Liver (tissue), 9 donors: Measurements from ENCODE around the gene MINK1. TPM values are rescaled to one million over a fixed set of nuclear protein-coding genes. Genes with fewer than 3 reads are reported as not detected.

Experiments
- DNase-seq: peaks from one replicate; pipeline ENCODE4 v3.0.0-alpha.2; 2017; ENCODE audit warnings: low spot score
- H3K27ac ChIP-seq, 2 donors: one replicate each; pipeline ENCODE4 v1.7.0; 2013; ENCODE audit warnings: inconsistent platforms in 2 of 2, low read length in 2 of 2, control low read depth in 1 of 2, low read depth in 1 of 2, mild to moderate bottlenecking in 1 of 2
- H3K27me3 ChIP-seq, 4 donors: one replicate each; pipeline versions ENCODE4 v1.6.1 to v1.7.0; 2013; ENCODE audit warnings: low read length in 3 of 4, inconsistent platforms in 1 of 4, mild to moderate bottlenecking in 1 of 4, moderate library complexity in 1 of 4; ENCODE audit not compliant: control insufficient read depth in 4 of 4, insufficient read depth in 4 of 4
- H3K36me3 ChIP-seq, 4 donors: one replicate each; pipeline versions ENCODE4 v1.6.1 to v1.7.0; 2013; ENCODE audit warnings: low read length in 3 of 4, mild to moderate bottlenecking in 3 of 4, low read depth in 1 of 4, moderate library complexity in 1 of 4; ENCODE audit not compliant: control insufficient read depth in 4 of 4, insufficient read depth in 3 of 4
- H3K4me1 ChIP-seq, 4 donors: one replicate each; pipeline versions ENCODE4 v1.6.1 to v1.7.0; 2013; ENCODE audit warnings: low read length in 3 of 4, mild to moderate bottlenecking in 3 of 4, moderate library complexity in 1 of 4; ENCODE audit not compliant: control insufficient read depth in 4 of 4, insufficient read depth in 4 of 4
- H3K4me3 ChIP-seq, 3 donors: one replicate each; pipeline versions ENCODE4 v1.6.1 to v1.7.0; 2013; ENCODE audit warnings: low read length in 3 of 3, control low read depth in 1 of 3, low read depth in 1 of 3, mild to moderate bottlenecking in 1 of 3
- H3K9ac ChIP-seq, 2 donors: one replicate each; pipeline ENCODE4 v1.7.0; 2013; ENCODE audit warnings: low read length in 2 of 2, mild to moderate bottlenecking in 2 of 2, moderate library complexity in 2 of 2, control low read depth in 1 of 2, low read depth in 1 of 2
- H3K9me3 ChIP-seq, 4 donors: one replicate each; pipeline versions ENCODE4 v1.6.1 to v1.7.0; 2013; ENCODE audit warnings: low read length in 3 of 4; ENCODE audit not compliant: control insufficient read depth in 4 of 4
- EGR1 ChIP-seq, 2 donors: IDR thresholded peaks; 2 replicates each; pipeline ENCODE4 v1.6.1; 2016 to 2018; ENCODE audit warnings: antibody characterized with exemption in 2 of 2, low read depth in 2 of 2
- FOXA1 ChIP-seq: IDR thresholded peaks from 2 replicates; pipeline ENCODE4 v1.6.1; 2016; ENCODE audit warnings: antibody characterized with exemption
- FOXA2 ChIP-seq: IDR thresholded peaks from 2 replicates; pipeline ENCODE4 v1.6.1; 2016; ENCODE audit warnings: antibody characterized with exemption
- GABPA ChIP-seq, 2 donors: IDR thresholded peaks in 1 of 2; conservative IDR thresholded peaks in 1 of 2; 2 replicates each; pipeline ENCODE4 v1.6.1; 2016; ENCODE audit warnings: antibody characterized with exemption in 2 of 2, mild to moderate bottlenecking in 1 of 2, moderate library complexity in 1 of 2
- HNF4A ChIP-seq, 2 donors: conservative IDR thresholded peaks; 2 replicates each; pipeline ENCODE4 v1.6.1; 2016; ENCODE audit warnings: antibody characterized with exemption in 2 of 2, mild to moderate bottlenecking in 2 of 2
- HNF4G ChIP-seq: IDR thresholded peaks from 2 replicates; pipeline ENCODE4 v1.6.1; 2016; ENCODE audit warnings: antibody characterized with exemption
- JUND ChIP-seq, 2 donors: IDR thresholded peaks; 2 replicates each; pipeline ENCODE4 v1.6.1; 2016; ENCODE audit warnings: antibody characterized with exemption in 2 of 2
- NR2F2 ChIP-seq: IDR thresholded peaks from 2 replicates; pipeline ENCODE4 v1.6.1; 2016; ENCODE audit warnings: antibody characterized with exemption
- RAD21 ChIP-seq, 2 donors: IDR thresholded peaks; 2 replicates each; pipeline ENCODE4 v1.6.1; 2016; ENCODE audit warnings: antibody characterized with exemption in 2 of 2, mild to moderate bottlenecking in 2 of 2
- RXRA ChIP-seq, 2 donors: IDR thresholded peaks; 2 replicates each; pipeline ENCODE4 v1.6.1; 2017 to 2018; ENCODE audit warnings: antibody characterized with exemption in 2 of 2, mild to moderate bottlenecking in 1 of 2
- SP1 ChIP-seq: IDR thresholded peaks from 2 replicates; pipeline ENCODE4 v1.6.1; 2018; ENCODE audit warnings: antibody characterized with exemption, mild to moderate bottlenecking
- TAF1 ChIP-seq: conservative IDR thresholded peaks from 2 replicates; pipeline ENCODE4 v1.6.1; 2016; ENCODE audit warnings: antibody characterized with exemption, mild to moderate bottlenecking
- YY1 ChIP-seq: IDR thresholded peaks from 2 replicates; pipeline ENCODE4 v1.6.1; 2016; ENCODE audit warnings: antibody characterized with exemption, mild to moderate bottlenecking
- WGBS: extraction: QIAGEN DNeasy Blood & Tissue Kit; methylation state at CpG from one replicate; pipeline ENCODE4 v1.1.7; 2013; 5-methylcytosine and 5-hydroxymethylcytosine counted together
- polyA plus RNA-seq, 2 donors: library from polyadenylated mRNA; stranded (reverse) in 1 of 2; unstranded in 1 of 2; fragments of 200-250 nt in 1 of 2; fragments of >200 nt in 1 of 2; fragmentation: Nextera tagmentation in 1 of 2; extraction: Ambion mirVana in 1 of 2; gene quantifications; one replicate each; pipeline versions ENCODE4 v1.2.1 to v1.2.3, GENCODE V29; 2013 to 2015
- total RNA-seq, 2 donors: library from RNA; depleted of rRNA; stranded (reverse); fragments of >200 nt; gene quantifications; one replicate each; pipeline ENCODE4 v1.2.3, GENCODE V29; 2014
- TF ChIP-seq, protein P1 (sequence below): fragments of 150-350 bp; IDR thresholded peaks from 2 replicates; pipeline ENCODE4 v1.5.1; 2017; ENCODE audit warnings: improper control_type of control experiment, low read depth, low read length; ENCODE audit not compliant: missing input control
- TF ChIP-seq, protein P2 (sequence below): IDR thresholded peaks from 2 replicates; pipeline ENCODE4 v1.6.1; 2016; ENCODE audit warnings: antibody characterized with exemption
- TF ChIP-seq, protein P3 (sequence below): IDR thresholded peaks from 2 replicates; pipeline ENCODE4 v1.6.1; 2016; ENCODE audit warnings: antibody characterized with exemption
- TF ChIP-seq, protein P4 (sequence below): IDR thresholded peaks from 2 replicates; pipeline ENCODE4 v1.6.1; 2016; ENCODE audit warnings: antibody characterized with exemption, mild to moderate bottlenecking
- donor health status: healthy.
- donor health status: healthy.
- donor health status: healthy.
- donor health status: healthy.
- donor health status: healthy.

The MINK1 gene
- total and polyA plus RNA-seq, 4 donors = 6.9 to 30.6 (median 21.1) TPM

DNA sequence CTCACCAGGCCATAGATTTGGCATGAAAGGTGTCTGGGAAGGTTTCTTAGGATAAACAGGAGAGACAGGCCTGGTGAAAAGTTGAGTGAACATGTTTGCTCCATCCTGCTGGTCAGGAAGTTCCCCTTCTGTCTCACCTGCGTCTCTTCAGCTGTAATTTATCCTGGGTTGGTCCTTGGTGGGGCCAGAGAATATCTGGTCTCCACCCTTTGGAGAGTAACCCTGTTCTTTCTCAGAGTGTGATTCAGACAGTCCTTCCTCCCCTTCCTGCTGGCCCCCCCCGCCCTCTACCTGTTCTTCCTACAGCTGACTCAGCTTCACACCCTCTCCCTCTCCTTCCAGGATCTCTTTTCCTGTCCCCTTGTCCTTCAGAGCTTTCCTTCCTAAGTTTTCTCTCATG is 17.1 kb downstream of the MINK1 start:
- DNase-seq = no peak
- H3K4me3 ChIP-seq = no peak overlapping the region
- WGBS = 82% methylated on average over 2 of the region's 2 CpGs
- no peak overlapping the region for H3K27ac ChIP-seq
- H3K9ac ChIP-seq = no peak overlapping the region
- H3K36me3 ChIP-seq = peaks cover 0 to 2% (median 0%) of the 10 kb centered on the region in 4 donors
- no peaks in the 10 kb centered on the region for H3K27me3 ChIP-seq
- no peaks in the 10 kb centered on the region for H3K9me3 ChIP-seq
- TF ChIP-seq HNF4A (conservative IDR thresholded peaks at IDR 0.05) = no peak
- TF ChIP-seq FOXA1 = no peak
- TF ChIP-seq FOXA2 = no peak
- no peak for TF ChIP-seq RAD21 (IDR thresholded peaks at IDR 0.05)
- no peak for TF ChIP-seq HNF4G
- no peak for TF ChIP-seq RXRA (IDR thresholded peaks at IDR 0.05)
- TF ChIP-seq, protein P1, sequence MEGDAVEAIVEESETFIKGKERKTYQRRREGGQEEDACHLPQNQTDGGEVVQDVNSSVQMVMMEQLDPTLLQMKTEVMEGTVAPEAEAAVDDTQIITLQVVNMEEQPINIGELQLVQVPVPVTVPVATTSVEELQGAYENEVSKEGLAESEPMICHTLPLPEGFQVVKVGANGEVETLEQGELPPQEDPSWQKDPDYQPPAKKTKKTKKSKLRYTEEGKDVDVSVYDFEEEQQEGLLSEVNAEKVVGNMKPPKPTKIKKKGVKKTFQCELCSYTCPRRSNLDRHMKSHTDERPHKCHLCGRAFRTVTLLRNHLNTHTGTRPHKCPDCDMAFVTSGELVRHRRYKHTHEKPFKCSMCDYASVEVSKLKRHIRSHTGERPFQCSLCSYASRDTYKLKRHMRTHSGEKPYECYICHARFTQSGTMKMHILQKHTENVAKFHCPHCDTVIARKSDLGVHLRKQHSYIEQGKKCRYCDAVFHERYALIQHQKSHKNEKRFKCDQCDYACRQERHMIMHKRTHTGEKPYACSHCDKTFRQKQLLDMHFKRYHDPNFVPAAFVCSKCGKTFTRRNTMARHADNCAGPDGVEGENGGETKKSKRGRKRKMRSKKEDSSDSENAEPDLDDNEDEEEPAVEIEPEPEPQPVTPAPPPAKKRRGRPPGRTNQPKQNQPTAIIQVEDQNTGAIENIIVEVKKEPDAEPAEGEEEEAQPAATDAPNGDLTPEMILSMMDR = no peak
- TF ChIP-seq YY1 = no peak
- TF ChIP-seq SP1 = no peak
- TF ChIP-seq NR2F2 = no peak
- TF ChIP-seq, protein P2, sequence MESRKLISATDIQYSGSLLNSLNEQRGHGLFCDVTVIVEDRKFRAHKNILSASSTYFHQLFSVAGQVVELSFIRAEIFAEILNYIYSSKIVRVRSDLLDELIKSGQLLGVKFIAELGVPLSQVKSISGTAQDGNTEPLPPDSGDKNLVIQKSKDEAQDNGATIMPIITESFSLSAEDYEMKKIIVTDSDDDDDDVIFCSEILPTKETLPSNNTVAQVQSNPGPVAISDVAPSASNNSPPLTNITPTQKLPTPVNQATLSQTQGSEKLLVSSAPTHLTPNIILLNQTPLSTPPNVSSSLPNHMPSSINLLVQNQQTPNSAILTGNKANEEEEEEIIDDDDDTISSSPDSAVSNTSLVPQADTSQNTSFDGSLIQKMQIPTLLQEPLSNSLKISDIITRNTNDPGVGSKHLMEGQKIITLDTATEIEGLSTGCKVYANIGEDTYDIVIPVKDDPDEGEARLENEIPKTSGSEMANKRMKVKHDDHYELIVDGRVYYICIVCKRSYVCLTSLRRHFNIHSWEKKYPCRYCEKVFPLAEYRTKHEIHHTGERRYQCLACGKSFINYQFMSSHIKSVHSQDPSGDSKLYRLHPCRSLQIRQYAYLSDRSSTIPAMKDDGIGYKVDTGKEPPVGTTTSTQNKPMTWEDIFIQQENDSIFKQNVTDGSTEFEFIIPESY = no peak
- H3K4me1 ChIP-seq = peaks cover 0 to 1% (median 0%) of the 10 kb centered on the region in 4 donors

DNA sequence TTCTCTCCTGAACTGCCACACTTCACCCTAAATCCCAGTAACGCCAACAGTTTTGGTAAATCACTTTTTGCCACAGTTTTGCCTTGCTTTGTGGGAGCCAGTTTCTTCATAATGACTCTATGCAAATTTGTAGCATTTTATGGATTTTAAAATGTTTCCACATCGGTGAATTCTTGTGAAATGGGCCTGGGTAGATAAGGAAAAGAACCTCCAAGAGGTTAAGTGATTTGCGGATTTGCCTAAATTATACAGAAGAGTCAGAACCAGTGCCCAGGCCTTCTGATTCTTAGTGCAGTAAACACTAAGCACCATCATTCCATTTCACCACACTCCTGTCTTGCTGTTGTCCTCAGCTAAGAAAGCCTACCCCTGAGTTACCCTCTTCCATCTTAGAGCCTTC is 17.9 kb downstream of the MINK1 start:
- TF ChIP-seq YY1 = no peak
- no peak for TF ChIP-seq RXRA (IDR thresholded peaks at IDR 0.05)
- TF ChIP-seq EGR1 (IDR thresholded peaks at IDR 0.05; ENCODE audit: low read depth in 2 of 2) = no peak
- TF ChIP-seq JUND (IDR thresholded peaks at IDR 0.05) = no peak
- TF ChIP-seq, protein P2 = no peak
- no peak for TF ChIP-seq NR2F2
- no peak for TF ChIP-seq GABPA (IDR thresholded peaks at IDR 0.05 in 1 of 2, conservative IDR thresholded peaks at IDR 0.05 in 1 of 2)
- TF ChIP-seq SP1 = no peak
- no peak for TF ChIP-seq TAF1
- TF ChIP-seq, protein P1 = no peak
- TF ChIP-seq HNF4A (conservative IDR thresholded peaks at IDR 0.05) = no peak
- TF ChIP-seq, protein P3, sequence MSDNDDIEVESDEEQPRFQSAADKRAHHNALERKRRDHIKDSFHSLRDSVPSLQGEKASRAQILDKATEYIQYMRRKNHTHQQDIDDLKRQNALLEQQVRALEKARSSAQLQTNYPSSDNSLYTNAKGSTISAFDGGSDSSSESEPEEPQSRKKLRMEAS = no peak
- no peak for TF ChIP-seq FOXA2
- TF ChIP-seq, protein P4, sequence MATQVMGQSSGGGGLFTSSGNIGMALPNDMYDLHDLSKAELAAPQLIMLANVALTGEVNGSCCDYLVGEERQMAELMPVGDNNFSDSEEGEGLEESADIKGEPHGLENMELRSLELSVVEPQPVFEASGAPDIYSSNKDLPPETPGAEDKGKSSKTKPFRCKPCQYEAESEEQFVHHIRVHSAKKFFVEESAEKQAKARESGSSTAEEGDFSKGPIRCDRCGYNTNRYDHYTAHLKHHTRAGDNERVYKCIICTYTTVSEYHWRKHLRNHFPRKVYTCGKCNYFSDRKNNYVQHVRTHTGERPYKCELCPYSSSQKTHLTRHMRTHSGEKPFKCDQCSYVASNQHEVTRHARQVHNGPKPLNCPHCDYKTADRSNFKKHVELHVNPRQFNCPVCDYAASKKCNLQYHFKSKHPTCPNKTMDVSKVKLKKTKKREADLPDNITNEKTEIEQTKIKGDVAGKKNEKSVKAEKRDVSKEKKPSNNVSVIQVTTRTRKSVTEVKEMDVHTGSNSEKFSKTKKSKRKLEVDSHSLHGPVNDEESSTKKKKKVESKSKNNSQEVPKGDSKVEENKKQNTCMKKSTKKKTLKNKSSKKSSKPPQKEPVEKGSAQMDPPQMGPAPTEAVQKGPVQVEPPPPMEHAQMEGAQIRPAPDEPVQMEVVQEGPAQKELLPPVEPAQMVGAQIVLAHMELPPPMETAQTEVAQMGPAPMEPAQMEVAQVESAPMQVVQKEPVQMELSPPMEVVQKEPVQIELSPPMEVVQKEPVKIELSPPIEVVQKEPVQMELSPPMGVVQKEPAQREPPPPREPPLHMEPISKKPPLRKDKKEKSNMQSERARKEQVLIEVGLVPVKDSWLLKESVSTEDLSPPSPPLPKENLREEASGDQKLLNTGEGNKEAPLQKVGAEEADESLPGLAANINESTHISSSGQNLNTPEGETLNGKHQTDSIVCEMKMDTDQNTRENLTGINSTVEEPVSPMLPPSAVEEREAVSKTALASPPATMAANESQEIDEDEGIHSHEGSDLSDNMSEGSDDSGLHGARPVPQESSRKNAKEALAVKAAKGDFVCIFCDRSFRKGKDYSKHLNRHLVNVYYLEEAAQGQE = no peak
- Histone ChIP-seq H3K4me3 (no peak overlapping the region), H3K4me1 (peaks cover 0 to 1% (median 0%) of the 10 kb centered on the region in 4 donors), H3K27ac (no peak overlapping the region), H3K9ac (no peak overlapping the region), H3K9me3 (no peaks in the 10 kb centered on the region), H3K36me3 (peaks cover 0 to 2% (median 0%) of the 10 kb centered on the region in 4 donors), H3K27me3 (no peaks in the 10 kb centered on the region)
- WGBS = 80% methylated on average over 3 of the region's 3 CpGs
- DNase-seq = no peak
